Left hindlimb (tissue), 1 donor: ENCODE results near the gene SLC17A4.

ENCODE experiments used
- DNase-seq: peaks from one replicate; pipeline ENCODE4 v3.0.0-alpha.2; 2018

SLC17A4 gene

DNA sequence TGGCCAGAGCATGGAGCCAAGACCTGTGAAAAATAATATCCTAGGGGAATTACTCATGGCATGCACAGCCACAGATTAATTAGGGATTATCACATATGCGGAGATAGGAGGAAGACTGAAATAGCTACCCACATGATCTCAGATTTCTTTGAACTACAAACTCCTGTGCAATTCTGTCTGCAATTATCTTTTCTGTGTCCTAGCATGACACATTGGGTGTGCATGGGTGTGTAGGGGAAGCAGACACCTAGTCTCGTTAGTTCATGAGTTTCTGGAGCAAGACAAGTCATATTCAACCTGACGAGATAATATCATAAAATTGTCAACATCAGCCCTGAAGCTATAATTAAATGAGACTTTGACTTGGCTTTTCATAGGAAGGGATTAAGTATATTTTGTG lies 3.6 kb upstream of the SLC17A4 start:
- no peak for DNase-seq

DNA sequence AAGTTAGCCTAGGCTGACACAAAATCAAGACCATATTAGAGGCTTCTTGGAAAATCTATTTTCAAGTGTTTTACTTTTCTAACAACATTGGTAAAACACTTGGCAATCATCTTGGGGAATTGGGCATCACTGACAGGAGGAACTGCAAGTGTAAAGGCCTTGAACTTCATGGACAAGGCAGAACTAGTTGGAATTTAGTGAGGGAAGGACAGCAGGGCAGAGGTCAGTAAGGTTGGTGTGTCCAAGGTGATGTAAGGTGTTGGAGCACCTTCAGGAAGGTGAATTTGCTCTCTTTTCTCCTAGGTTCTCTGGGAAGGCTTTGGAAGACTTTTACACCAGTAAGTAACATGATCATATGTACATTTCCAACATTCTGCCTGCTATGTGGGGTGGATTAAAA lies 1.5 kb upstream of the SLC17A4 start:
- no peak for DNase-seq

DNA sequence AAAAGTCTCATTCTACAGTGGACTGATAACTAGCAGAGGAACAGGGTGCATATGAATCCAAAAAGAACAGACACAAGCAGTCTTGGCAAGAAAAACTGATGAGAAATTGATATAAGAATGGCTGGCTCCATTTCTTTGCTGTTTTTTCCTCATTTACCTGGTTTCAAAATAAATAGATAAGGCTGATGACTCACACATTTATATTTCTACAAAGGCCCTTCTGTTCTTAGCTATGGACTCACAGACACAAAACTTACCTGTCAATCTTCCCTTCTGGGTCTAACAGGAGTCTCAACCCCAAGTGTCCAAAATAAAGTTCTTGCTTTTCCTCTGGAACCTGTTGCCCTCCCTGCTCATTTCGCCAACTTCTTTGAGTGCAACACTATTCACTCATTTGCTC lies 941 bp downstream of the SLC17A4 start:
- no peak for DNase-seq

DNA sequence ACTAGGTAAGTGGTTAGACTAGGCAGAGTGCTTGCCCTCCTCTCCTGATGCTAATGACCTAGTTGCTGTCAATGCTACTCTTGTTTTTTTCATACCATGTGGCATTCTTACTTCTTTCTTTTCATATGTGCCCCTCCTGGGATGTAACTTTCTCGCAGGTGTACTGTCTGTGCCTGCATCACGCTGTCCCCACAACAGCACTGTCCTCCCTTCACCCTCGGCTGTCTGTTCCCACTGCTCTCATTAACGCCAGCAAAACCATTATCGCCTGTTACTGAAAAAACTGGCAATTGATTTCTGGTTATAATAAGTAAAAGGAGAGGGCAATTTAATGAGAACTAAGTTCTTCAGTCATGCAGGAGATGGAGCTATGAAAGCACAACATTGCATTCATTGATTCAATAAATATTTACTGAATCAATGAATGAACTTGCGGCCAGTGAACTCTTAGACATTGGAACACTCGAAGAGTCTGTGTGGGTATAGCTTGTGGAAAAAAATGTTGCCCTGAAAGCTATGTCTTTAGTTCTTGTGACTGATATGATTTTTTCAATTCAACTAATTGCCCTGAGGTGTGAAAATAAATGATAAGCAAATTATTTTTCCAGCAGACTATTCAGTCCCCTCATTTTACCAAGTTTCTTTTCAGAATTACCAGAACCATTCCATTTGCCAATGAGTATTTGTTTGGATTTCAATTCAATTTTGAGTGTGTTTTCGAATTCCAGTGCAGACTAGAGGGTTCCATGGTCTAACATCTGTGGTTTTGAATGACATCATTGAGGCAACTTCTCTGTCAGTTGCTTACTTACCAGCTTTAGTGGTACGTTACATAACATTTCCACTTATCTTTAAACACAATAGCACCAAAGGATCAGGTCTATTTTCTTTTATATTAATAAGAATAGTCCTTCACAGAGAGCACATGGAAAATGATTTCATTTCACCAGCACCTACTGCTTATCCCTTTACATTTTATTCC lies 2.1 kb downstream of the SLC17A4 start:
- DNase-seq = no peak

DNA sequence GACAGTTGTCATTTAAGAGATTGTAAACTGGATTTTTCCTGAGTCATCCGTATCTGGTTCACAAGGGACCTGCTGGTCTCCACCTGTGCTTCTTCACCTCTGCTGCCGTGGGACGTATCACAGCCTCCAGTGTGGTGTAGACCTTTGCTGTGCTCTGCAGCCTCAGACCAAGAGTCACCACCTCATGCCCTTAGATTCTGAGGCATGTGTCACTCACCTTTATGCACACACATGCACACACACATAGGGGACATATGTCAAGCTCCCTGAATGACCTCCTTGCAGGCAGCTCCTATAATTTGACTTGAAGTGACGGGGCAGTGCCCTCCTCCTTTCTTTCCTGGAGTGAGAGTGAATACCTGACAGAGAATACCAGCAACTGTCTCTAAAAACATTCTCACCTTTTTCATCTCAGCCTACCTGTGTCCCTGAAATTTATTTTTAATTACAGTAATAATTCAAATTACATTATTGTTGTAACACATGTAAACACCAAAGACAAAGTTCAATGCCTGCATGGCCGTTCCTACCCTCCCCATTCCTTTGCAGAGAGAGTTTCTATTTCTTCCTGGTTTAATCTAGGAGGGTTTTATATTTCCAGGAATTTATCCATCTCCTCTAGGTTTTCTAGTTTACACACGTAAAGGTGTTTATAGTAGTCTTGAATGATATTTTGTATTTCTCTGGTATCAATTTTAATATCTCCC lies 3.5 kb downstream of the SLC17A4 start:
- no peak for DNase-seq

DNA sequence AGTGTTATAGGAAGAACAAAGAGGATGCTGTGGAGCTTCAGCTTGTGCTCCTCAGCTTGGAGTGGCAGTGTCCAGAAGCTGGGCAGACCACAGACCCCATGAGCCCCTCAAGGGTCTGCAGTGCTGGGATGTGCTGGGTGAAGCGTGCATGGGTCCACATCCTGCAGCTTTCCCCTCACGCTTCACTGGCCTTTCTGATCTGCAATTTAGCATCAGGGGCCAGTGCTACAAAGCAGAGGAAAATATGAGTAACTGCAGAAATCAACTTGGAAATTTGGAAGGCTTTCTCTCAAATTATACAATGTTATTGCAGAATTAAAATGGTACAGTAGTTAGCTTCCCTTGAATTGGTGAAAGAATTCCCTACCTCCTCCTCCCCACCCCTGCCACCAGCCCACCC lies 10.1 kb downstream of the SLC17A4 start:
- no peak for DNase-seq

DNA sequence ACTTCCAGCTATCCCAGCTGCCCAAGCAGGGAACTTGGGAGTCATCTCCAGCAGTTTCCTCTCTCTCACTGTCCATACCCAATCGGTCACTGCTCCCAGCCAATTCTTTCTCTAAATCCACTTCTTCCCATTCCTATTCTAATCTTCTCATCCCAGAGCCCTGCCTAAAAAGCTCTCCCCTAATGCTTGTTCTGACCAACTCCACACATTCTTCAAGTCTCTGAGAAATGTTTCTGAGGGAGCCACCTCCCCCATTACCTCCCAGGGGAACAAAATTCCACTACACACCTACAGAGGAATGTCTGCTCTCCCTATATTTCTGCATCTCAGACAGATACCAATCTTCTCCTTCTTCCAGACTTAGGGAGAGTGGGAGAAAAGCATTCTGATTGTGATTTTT lies 14.0 kb downstream of the SLC17A4 start:
- DNase-seq = no peak

DNA sequence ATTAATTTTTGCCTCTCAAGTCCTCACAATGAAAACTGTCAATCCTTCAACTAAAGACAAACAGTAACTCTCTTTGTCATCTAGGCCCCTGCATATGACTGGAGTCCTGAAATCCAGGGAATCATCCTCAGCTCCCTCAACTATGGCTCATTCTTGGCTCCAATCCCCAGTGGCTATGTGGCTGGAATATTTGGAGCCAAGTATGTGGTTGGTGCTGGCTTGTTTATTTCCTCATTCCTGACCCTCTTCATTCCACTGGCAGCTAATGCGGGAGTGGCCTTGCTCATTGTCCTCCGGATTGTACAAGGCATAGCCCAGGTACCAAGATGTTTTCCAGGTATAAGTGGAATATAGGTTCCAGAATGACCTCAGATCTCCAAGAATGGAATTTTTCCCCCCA lies 15.4 kb downstream of the SLC17A4 start:
- DNase-seq = no peak

DNA sequence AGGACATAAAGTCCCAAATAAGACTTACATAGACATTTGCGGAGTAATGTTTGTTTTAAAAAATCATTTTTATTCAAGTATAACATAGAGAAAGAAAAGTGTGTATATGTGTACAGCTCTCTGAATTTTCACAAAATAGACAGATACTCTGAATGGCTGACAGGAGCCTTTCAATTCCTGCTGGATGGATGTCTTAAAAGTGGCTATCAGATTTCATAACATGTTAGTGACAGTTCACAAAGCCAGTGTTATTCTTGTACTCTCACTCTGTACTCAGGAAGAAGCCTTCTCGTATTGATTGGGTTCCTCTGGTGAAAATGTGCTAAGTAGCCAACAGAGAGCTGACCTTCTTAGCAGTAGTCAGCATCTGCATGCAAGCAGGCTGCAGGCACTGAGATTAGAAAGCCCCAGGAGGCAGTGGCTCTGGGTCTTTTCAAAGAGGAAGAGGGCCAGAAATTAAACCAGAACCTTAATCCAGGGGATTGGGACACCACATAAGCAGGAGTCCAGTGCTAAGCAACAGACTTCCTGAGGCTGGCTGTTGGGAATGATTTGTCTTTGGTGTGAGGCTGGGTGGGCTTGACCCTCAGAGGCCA lies 19.7 kb downstream of the SLC17A4 start:
- DNase-seq = no peak

DNA sequence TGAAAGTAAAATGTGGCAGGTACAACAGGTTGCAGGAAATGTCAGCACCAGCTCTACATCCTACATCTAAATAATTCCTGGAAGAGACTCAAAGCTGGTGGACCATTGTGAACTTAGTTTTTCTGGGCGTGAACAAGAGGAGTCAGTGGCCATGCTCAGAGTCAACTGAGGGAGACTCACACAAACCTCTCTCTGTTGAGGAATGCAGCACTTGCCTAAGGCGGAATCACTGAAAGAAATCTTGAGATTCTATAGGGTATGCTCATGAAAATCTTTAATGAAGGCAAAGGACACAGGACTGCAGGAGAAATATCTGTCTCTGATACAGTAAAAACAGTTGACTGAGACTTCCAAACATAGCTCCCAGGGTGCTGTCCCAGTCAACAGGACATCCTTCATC lies 22.5 kb downstream of the SLC17A4 start:
- DNase-seq = no peak

DNA sequence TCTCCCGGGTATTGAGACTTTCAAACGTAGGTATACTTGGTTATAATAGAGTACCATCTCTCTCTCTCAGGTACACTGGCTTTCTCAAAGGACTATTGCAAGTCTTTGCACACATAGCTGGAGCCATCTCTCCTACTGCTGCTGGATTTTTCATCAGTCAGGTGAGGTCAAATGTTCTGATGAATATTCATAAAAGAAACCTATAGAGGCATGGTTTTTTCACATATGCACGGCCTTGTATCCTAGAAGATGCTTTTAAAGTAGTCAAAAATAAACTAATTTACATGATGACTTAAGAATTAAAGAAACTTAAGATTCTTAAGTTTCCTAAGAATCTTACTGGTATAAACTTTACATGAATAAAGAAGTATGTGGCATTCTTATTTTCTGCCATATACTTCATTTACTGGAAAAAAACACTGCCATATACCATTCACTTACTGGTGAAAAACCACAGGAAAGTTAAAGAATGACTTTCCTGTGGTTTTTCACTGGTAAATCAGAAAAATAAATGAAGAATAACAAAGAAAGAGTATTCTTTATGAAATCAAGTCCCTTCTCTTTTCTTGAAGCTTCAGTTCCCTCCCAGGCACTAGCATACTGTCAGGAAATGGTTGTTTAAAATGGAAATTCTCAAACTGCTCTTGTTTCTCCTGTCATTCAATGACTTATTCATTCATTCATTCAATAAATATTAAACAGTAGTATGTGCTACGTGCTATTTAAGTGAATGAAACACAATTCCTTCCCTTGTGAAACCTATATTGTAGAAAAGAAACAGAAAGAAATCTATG lies 23.5 kb downstream of the SLC17A4 start:
- DNase-seq = no peak

DNA sequence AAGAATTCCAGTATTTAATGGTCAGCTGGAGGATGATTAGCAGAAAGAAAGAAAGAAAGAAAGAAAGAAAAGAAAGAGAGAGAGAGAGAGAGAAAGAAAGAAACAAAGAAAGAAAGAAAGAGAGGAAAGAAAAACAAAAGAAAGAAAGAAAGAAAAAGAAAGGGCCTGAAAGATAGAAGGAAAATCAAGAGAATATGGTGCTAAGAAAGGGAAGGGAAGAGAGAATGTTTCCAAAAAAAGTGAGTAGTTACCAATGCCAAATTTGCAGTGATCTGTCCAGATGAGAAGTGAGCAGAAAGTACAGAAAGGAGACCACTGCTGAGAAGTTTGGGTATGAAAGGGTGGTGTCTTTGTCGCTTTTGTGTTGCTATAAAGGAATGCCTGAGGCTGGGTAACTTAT lies 26.6 kb downstream of the SLC17A4 start:
- no peak for DNase-seq

DNA sequence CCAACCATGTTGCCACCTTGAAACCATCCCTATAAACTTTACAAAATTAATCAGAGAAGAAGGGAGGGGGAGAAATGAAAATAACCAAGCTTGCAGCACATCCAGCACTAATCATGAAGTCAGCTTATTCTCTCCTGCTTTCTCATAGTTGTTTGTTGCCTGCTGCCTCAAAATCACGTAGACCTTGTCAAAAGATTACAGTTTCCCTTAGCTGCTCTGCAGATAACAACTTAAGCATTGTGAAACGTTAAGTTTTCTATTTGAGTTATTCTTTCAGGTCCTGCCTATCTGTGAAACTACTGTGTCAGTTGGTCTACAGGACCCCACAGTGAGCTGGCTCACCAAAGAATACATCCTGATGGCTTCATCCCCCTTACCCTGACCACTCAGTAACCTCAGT lies 32.9 kb downstream of the SLC17A4 start:
- no peak for DNase-seq

DNA sequence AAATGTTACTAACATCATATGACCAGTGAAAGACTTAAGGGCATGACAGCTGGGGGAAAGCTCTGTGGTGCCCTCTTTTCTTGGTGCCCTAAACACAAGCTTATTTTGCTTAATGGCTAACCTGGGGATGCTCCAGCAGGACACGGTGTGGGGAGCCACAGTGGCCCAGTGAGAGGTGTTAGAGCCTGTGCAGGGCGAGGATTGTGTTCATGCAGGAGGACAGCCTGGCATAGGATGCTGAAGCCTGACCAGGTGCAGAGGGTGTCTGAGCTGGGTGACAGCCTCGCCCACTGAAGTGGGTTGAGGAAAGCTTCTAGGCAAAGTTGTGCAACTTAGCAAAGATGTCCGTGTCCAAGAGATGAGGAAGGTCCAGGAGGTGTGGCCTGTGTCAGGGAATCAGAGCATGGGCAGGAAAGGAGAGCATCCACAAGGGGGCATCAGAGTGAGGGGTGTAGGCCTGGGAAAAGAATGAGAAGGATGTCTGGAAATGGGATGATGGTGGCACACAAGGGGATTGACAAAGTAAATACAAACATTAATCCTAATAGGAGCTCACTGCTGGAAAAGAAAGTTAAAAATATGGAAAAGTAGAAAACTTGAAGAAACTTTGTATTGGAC lies 33.9 kb downstream of the SLC17A4 start:
- DNase-seq = no peak

DNA sequence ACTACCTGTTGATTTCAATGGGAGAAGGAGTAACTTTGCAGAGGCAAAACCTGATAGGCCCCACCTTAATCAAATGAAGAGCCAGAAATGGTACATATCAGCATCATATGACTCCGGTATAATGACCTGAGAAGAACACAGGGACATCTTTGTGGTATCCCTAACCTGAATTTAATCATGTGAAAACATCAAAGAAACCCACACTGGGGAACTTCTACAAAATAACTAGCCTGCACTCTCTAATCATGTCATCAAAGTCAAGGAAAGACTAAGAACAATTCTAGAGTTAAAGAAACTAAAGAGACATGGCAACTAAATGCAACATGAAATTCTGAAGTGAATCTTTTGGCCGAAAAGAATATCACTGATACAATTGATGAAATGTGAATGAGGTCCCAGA lies 34.9 kb downstream of the SLC17A4 start:
- DNase-seq = no peak

DNA sequence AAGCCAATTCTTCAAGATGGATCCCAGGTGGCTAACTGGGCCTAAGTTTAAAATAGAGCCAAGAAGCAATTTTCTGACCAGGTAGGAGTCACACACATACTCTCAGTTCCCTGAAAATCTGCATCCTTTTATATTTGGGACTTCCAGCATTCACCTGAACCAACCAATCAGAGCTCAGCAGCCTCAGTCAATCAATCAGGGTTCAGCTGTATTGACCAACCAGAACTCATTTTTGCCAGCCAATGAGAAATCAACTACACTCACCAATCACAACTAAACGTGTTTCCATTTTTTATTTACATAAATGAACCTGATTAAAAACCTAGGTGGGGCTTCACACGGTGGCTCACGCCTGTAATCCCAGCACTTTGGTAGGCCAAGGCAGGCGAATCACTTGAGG lies 37.5 kb downstream of the SLC17A4 start:
- no peak for DNase-seq

DNA sequence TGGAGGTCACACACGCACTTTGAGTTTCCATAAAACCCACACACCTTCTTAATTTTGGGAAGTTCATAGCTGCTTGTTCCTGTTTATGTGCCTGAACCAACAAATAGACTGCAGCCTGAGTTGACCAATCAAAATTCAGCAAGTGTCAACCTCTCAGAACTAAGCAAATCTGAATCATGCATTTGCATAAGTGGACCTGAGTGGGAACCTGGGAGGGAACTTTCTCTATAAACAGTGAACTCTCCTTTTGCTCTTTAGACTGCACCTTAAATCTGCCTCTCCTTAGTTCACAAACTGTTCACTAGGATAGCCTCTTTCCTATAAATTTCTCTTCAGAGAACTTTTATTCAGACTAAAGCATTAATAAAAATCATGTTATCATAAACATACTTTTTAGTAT lies 39.4 kb downstream of the SLC17A4 start:
- DNase-seq = no peak

DNA sequence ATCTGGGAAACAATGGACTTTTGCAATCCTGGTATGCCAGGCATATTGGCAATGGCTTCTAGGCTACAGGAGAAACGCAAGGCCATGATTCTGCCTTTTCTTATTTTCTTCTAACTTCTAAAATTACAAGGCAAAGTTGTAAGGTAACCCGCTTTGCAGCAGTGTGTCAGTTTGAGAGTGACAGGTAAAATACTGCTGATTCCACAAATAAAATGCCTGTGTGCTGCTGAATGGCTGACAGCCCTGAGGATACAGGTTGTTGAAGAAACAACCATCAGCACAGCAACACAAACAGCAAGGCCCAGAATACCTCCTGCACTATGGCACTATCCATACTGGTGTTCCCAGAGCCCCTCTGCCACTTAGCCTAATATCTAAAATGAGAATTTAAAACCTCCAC lies 40.2 kb downstream of the SLC17A4 start:
- DNase-seq = no peak

DNA sequence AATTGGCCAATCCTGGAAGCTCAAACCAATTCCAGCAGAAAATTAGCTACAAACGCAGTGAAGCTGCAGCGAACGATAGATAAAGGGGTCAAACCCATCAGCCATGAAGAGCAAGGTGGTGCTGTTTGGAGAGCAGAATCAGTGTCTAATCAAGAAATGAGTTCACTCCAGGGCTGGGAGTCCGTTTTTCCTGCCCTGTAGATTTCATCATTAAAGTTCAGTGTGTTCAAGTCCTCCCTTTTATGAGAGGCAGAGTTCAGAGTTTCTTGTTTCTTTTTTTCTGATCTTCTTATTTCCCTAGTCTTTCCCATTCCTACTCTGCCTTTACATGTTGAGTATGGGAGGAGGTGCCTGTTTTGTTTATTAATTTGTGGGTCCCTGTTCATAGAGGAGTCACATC lies 46.9 kb downstream of the SLC17A4 start:
- no peak for DNase-seq

DNA sequence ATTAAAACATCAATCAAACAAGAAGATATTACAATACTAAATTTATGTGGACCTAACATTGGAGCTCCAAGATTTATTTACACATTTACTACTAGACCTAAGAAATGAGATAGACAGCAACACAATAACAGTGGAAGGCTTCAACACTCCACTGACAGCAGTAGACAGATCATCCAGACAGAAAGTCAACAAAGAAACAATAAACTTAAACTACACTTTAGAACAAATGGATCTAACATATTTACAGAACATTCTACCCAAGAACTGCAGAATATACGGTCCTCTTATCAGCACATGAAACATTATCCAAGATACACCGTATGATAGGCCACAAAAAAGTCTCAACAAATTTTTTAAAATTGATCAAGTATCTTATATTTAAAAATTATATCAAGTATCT lies 50.3 kb downstream of the SLC17A4 start:
- DNase-seq = no peak

DNA sequence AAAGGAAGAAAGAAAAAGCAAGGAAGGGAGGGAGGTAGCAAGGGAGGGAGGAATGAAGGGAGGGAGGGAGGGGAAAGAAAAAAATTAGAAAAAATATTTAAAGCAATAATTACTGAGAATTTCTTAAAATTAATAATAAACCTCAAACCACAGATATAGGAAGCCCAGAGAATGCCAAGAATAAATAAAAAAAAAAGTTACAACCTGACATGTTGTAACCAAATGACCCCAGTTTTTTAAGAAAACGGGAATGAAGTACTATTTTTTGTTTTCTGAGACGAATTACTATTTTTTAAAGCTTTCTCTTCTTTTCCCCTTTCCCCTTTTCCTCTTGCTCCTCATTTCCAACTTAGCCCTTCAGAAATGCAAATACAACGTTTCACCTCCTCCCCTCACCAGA lies 60.7 kb downstream of the SLC17A4 start:
- no peak for DNase-seq

DNA sequence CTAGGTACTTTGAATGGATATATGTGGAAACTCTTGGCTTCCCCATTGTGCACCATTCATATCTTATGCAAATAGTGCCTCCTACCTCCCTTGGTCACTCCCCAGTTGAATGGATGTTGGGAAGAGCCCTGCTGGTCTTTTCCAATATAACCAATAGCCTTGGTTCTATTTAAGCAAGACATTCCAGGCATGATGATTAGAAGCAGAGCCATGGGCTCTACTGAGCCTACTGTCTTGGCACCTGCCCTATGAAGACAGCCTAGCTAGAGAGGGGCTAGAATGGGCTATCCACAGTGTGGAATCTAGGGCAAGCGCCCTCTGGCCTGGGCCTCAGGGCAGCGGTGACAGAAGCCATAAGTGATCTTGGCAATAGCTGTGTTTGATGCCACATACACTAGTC lies 61.7 kb downstream of the SLC17A4 start:
- no peak for DNase-seq

DNA sequence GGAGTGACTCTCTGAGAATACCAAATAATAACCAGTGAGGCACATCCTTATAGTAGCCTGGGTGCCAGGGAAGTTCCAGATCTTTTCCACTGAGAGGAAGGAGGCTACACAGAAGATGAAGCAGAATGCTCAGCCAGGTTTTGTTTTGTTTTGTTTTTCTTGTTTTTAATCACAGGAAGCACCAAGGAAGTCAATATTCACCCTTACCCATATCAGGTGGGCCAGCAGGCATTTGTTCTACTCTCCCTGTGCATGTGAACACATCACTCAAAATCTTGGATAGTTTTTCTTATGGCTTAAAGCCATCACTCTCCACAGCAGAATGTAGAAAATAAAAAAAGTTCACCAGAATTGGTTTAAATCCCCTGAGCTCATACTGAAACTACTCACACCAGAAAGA lies 66.8 kb downstream of the SLC17A4 start:
- no peak for DNase-seq
